H9 (cell line): Measurements from ENCODE around the gene DAND5. TPM values are rescaled to one million over a fixed set of nuclear protein-coding genes. Genes with fewer than 3 reads are reported as not detected.

Experiments used
- DNase-seq: peaks from one replicate; pipeline ENCODE4 v3.0.0-alpha.2; 2017
- H2AFZ ChIP-seq: one replicate; pipeline ENCODE4 v1.6.1; 2013; ENCODE audit warnings: mild to moderate bottlenecking, low read length, control low read depth, moderate library complexity
- H2AK5ac ChIP-seq: 2 replicates; pipeline ENCODE4 v1.6.1; 2013; ENCODE audit warnings: low read length, control low read depth, mixed read lengths; ENCODE audit not compliant: insufficient read length
- H2BK120ac ChIP-seq: one replicate; pipeline ENCODE4 v1.6.1; 2013; ENCODE audit warnings: low read depth, mild to moderate bottlenecking, low read length, control low read depth, inconsistent platforms; ENCODE audit not compliant: poor library complexity, severe bottlenecking
- H2BK12ac ChIP-seq: 2 replicates; pipeline ENCODE4 v1.6.1; 2013; ENCODE audit warnings: low read length, control low read depth, mixed read lengths, low read depth; ENCODE audit not compliant: insufficient read length
- H2BK15ac ChIP-seq: 2 replicates; pipeline ENCODE4 v1.6.1; 2013; ENCODE audit warnings: low read depth, low read length, control low read depth
- H2BK20ac ChIP-seq: one replicate; pipeline ENCODE4 v1.6.1; 2013; ENCODE audit warnings: low read depth, mild to moderate bottlenecking, low read length, control low read depth, inconsistent platforms; ENCODE audit not compliant: poor library complexity, severe bottlenecking
- H2BK5ac ChIP-seq: 2 replicates; pipeline ENCODE4 v1.6.1; 2013; ENCODE audit warnings: low read length, control low read depth, mixed read lengths; ENCODE audit not compliant: insufficient read length
- H3K14ac ChIP-seq: 2 replicates; pipeline ENCODE4 v1.6.1; 2013; ENCODE audit warnings: low read length, control low read depth; ENCODE audit not compliant: insufficient read depth
- H3K18ac ChIP-seq: 2 replicates; pipeline ENCODE4 v1.6.1; 2013; ENCODE audit warnings: low read depth, mild to moderate bottlenecking, mixed read lengths, low read length, control low read depth; ENCODE audit not compliant: insufficient read length
- H3K23ac ChIP-seq: 2 replicates; pipeline ENCODE4 v1.6.1; 2013; ENCODE audit warnings: low read length, control low read depth, mixed read lengths, low read depth; ENCODE audit not compliant: insufficient read length
- H3K23me2 ChIP-seq: 2 replicates; pipeline ENCODE4 v1.6.1; 2013; ENCODE audit warnings: low read depth, mild to moderate bottlenecking, mixed read lengths, low read length, control low read depth; ENCODE audit not compliant: insufficient read length, poor library complexity, severe bottlenecking
- H3K27ac ChIP-seq: 2 replicates; pipeline ENCODE4 v1.5.1; 2013; ENCODE audit warnings: low read length, control low read depth, mixed read lengths, low read depth; ENCODE audit not compliant: insufficient read length
- H3K27me3 ChIP-seq: 2 replicates; pipeline ENCODE4 v1.6.1; 2013; ENCODE audit warnings: low read length, control low read depth, inconsistent platforms; ENCODE audit not compliant: insufficient read depth
- H3K4ac ChIP-seq: 2 replicates; pipeline ENCODE4 v1.6.1; 2013; ENCODE audit warnings: low read depth, mild to moderate bottlenecking, control low read depth, inconsistent platforms, low read length, moderate library complexity
- H3K4me1 ChIP-seq: 2 replicates; pipeline ENCODE4 v1.6.1; 2013; ENCODE audit warnings: low read length, control low read depth, inconsistent platforms; ENCODE audit not compliant: insufficient read depth
- H3K4me2 ChIP-seq: 2 replicates; pipeline ENCODE4 v1.6.1; 2013; ENCODE audit warnings: low read length, control low read depth, mixed read lengths; ENCODE audit not compliant: insufficient read length, insufficient read depth
- H3K56ac ChIP-seq: 2 replicates; pipeline ENCODE4 v1.6.1; 2013; ENCODE audit warnings: low read depth, mild to moderate bottlenecking, mixed read lengths, low read length, control low read depth; ENCODE audit not compliant: insufficient read length
- H3K79me1 ChIP-seq: 2 replicates; pipeline ENCODE4 v1.6.1; 2013; ENCODE audit warnings: low read depth, mild to moderate bottlenecking, moderate library complexity, low read length, control low read depth, inconsistent platforms; ENCODE audit not compliant: insufficient read depth, poor library complexity, severe bottlenecking
- H3K79me2 ChIP-seq: 2 replicates; pipeline ENCODE4 v1.6.1; 2013; ENCODE audit warnings: low read length, control low read depth, inconsistent platforms; ENCODE audit not compliant: insufficient read depth
- H3K9ac ChIP-seq: 2 replicates; pipeline ENCODE4 v1.6.1; 2013; ENCODE audit warnings: low read length, control low read depth, mixed read lengths; ENCODE audit not compliant: insufficient read length; ENCODE audit errors: extremely low read depth
- H3K9me3 ChIP-seq: one replicate; pipeline ENCODE4 v1.6.1; 2013; ENCODE audit warnings: low read depth, low read length, inconsistent platforms; ENCODE audit not compliant: control insufficient read depth
- H3T11ph ChIP-seq: one replicate; pipeline ENCODE4 v1.6.1; 2013; ENCODE audit warnings: mild to moderate bottlenecking, low read length, control low read depth, inconsistent platforms
- H4K20me1 ChIP-seq: one replicate; pipeline ENCODE4 v1.6.1; 2013; ENCODE audit not compliant: control insufficient read depth, insufficient read length, insufficient read depth
- H4K5ac ChIP-seq: 2 replicates; pipeline ENCODE4 v1.6.1; 2013; ENCODE audit warnings: low read depth, mild to moderate bottlenecking, mixed read lengths, low read length, control low read depth; ENCODE audit not compliant: insufficient read length
- H4K8ac ChIP-seq: replicated peaks from 2 replicates; pipeline ENCODE4 v1.6.1; 2013; ENCODE audit warnings: low read length, control low read depth, mixed read lengths, low read depth; ENCODE audit not compliant: insufficient read length
- H4K91ac ChIP-seq: 2 replicates; pipeline ENCODE4 v1.6.1; 2013; ENCODE audit warnings: low read depth, mild to moderate bottlenecking, moderate library complexity, mixed read lengths, low read length, control low read depth; ENCODE audit not compliant: insufficient read length
- H3K27ac Mint-ChIP-seq, 3 experiments: 2 replicates in 2 of 3; 3 replicates in 1 of 3; pipeline ENCODE4 v1.8.0; 2020 to 2021; ENCODE audit warnings: mixed read lengths in 3 of 3, mild to moderate bottlenecking in 1 of 3, moderate library complexity in 1 of 3
- H3K27me3 Mint-ChIP-seq: 2 replicates; pipeline ENCODE4 v1.8.0; 2021; ENCODE audit warnings: low read depth, mild to moderate bottlenecking, moderate library complexity, mixed read lengths
- H3K36me3 Mint-ChIP-seq, 3 experiments: 2 replicates in 2 of 3; 3 replicates in 1 of 3; pipeline ENCODE4 v1.8.0; 2020 to 2021; ENCODE audit warnings: low read depth in 3 of 3, mixed read lengths in 3 of 3; ENCODE audit not compliant: insufficient read depth in 1 of 3
- H3K4me1 Mint-ChIP-seq, 2 experiments: 2 replicates each; pipeline ENCODE4 v1.8.0; 2020; ENCODE audit warnings: mixed read lengths in 2 of 2
- H3K4me3 Mint-ChIP-seq, 2 experiments: 2 replicates in 1 of 2; 3 replicates in 1 of 2; pipeline ENCODE4 v1.8.0; 2020 to 2021; ENCODE audit warnings: mild to moderate bottlenecking in 2 of 2, mixed read lengths in 2 of 2, moderate library complexity in 1 of 2
- H3K9me3 Mint-ChIP-seq, 2 experiments: 2 replicates in 1 of 2; 3 replicates in 1 of 2; pipeline ENCODE4 v1.8.0; 2020; ENCODE audit warnings: mild to moderate bottlenecking in 2 of 2, mixed read lengths in 2 of 2, moderate library complexity in 1 of 2
- CTCF ChIP-seq: fragments of 200-600 bp; sonication (generic); conservative IDR thresholded peaks from 3 replicates; pipeline ENCODE4 v1.8.0; 2021; ENCODE audit warnings: antibody characterized with exemption, mild to moderate bottlenecking
- WGBS: extraction: QIAGEN DNeasy Blood & Tissue Kit; methylation state at CpG from one replicate; pipeline ENCODE4 v1.1.7; 2013; ENCODE audit warnings: missing lambda C conversion rate, low lambda C conversion rate, mixed read lengths; ENCODE audit not compliant: insufficient read length; ENCODE audit errors: extremely low coverage; 5-methylcytosine and 5-hydroxymethylcytosine counted together
- total RNA-seq: library from RNA; stranded (reverse); gene quantifications from 2 replicates; pipeline ENCODE4 v1.2.1, GENCODE V29; 2021

The DAND5 gene
- total RNA-seq, 1 experiment from 2014 or later: 0.11 TPM

GRCh38 chr19:12990431-12990830 lies 21.1 kb downstream of the DAND5 start:
- no peak overlapping the region for H3K4ac ChIP-seq
- Mint-ChIP-seq H3K27ac (no peak overlapping the region), H3K27me3 (peaks cover 50% of the 10 kb centered on the region), H3K4me1 (peaks cover 7 to 11% of the 10 kb centered on the region in 2 experiments), H3K4me3 (peak overlapping the region in 1 of 2 experiments; percentile 21; a peak in 2 of 5 replicates), H3K36me3 (peaks cover 0 to 2% (median 0%) of the 10 kb centered on the region in 3 experiments; a peak in 1 of 7 replicates), H3K9me3 (peaks cover 2 to 9% of the 10 kb centered on the region in 2 experiments; a peak in 3 of 5 replicates)
- H2AFZ ChIP-seq: no peak overlapping the region
- no peak overlapping the region for H3K56ac ChIP-seq
- no peak overlapping the region for H2BK120ac ChIP-seq
- no peak overlapping the region for H3K9ac ChIP-seq
- H3K79me1 ChIP-seq: no peaks in the 10 kb centered on the region
- H2BK15ac ChIP-seq: no peak overlapping the region
- no peak overlapping the region for H3K4me2 ChIP-seq
- H3K27me3 ChIP-seq: peaks cover 28% of the 10 kb centered on the region
- WGBS: no CpG with 5 or more reads among the region's 22 CpGs
- H4K5ac ChIP-seq: no peak overlapping the region
- H2BK12ac ChIP-seq: no peak overlapping the region
- no peak overlapping the region for H3K18ac ChIP-seq
- H3K23ac ChIP-seq: no peak overlapping the region
- H2BK20ac ChIP-seq: no peak overlapping the region
- no peaks in the 10 kb centered on the region for H3K23me2 ChIP-seq
- no peak overlapping the region for H3K27ac ChIP-seq
- H3T11ph ChIP-seq: no peak overlapping the region
- H4K91ac ChIP-seq: no peak overlapping the region
- H4K20me1 ChIP-seq: peaks cover 5% of the 10 kb centered on the region
- H2BK5ac ChIP-seq: no peak overlapping the region
- H3K4me1 ChIP-seq: no peaks in the 10 kb centered on the region
- DNase-seq: no peak
- no peaks in the 10 kb centered on the region for H3K79me2 ChIP-seq
- no peak for TF ChIP-seq CTCF
- no peak overlapping the region for H2AK5ac ChIP-seq
- H3K9me3 ChIP-seq: no peaks in the 10 kb centered on the region
- no peak overlapping the region for H4K8ac ChIP-seq
- H3K14ac ChIP-seq: no peak overlapping the region
